Measurements from ENCODE around the gene GORAB.

- TF ChIP-seq CTCF (optimal IDR thresholded peaks at IDR 0.05 in 1 of 3, IDR thresholded peaks at IDR 0.05 in 1 of 3, conservative IDR thresholded peaks at IDR 0.05 in 1 of 3; ENCODE audit: extremely low read depth in 1 of 3, insufficient read depth in 2 of 3, low read length in 3 of 3) (no peak), EZH2 (IDR thresholded peaks at IDR 0.05; ENCODE audit: low read length) (no peak)
Measured at GRCh38 chr1:170530972-170531757, 801 bp upstream of the GORAB start.

Measured in keratinocyte (primary cell).